Neutrophil (primary cell): Measurements from ENCODE around the gene ENTPD2.

Experiments
- H3K27ac ChIP-seq: fragments of 200-600 bp; sonication (generic); 2 replicates; pipeline ENCODE4 v1.5.1; 2016; ENCODE audit warnings: mild to moderate bottlenecking, moderate library complexity
- H3K27me3 ChIP-seq: fragments of 200-600 bp; sonication (generic); 2 replicates; pipeline ENCODE4 v1.6.0; 2016; ENCODE audit warnings: mild to moderate bottlenecking
- H3K36me3 ChIP-seq: fragments of 200-600 bp; sonication (generic); 2 replicates; pipeline ENCODE4 v1.5.1; 2017
- H3K4me1 ChIP-seq, 2 experiments: fragments of 200-600 bp in 1 of 2; sonication (generic) in 1 of 2; 1 replicate in 1 of 2; 2 replicates in 1 of 2; pipeline versions ENCODE4 v1.5.1 to v1.6.1; 2013 to 2016; ENCODE audit warnings: low read depth in 1 of 2, low read length in 1 of 2, mild to moderate bottlenecking in 1 of 2, moderate library complexity in 1 of 2; ENCODE audit not compliant: control insufficient read depth in 1 of 2, insufficient read depth in 1 of 2
- H3K4me3 ChIP-seq, 2 experiments: fragments of 200-600 bp in 1 of 2; sonication (generic) in 1 of 2; 1 replicate in 1 of 2; 2 replicates in 1 of 2; pipeline ENCODE4 v1.5.1; 2013 to 2016; ENCODE audit warnings: low read depth in 1 of 2, low read length in 1 of 2, mild to moderate bottlenecking in 1 of 2, moderate library complexity in 1 of 2
- H3K9me3 ChIP-seq: fragments of 200-600 bp; sonication (generic); 2 replicates; pipeline ENCODE4 v1.5.1; 2016
- TF ChIP-seq, protein P1 (sequence below): fragments of 200-600 bp; sonication (generic); IDR thresholded peaks from 2 replicates; pipeline ENCODE4 v1.5.1; 2016; ENCODE audit warnings: antibody characterized with exemption

The ENTPD2 gene

DNA sequence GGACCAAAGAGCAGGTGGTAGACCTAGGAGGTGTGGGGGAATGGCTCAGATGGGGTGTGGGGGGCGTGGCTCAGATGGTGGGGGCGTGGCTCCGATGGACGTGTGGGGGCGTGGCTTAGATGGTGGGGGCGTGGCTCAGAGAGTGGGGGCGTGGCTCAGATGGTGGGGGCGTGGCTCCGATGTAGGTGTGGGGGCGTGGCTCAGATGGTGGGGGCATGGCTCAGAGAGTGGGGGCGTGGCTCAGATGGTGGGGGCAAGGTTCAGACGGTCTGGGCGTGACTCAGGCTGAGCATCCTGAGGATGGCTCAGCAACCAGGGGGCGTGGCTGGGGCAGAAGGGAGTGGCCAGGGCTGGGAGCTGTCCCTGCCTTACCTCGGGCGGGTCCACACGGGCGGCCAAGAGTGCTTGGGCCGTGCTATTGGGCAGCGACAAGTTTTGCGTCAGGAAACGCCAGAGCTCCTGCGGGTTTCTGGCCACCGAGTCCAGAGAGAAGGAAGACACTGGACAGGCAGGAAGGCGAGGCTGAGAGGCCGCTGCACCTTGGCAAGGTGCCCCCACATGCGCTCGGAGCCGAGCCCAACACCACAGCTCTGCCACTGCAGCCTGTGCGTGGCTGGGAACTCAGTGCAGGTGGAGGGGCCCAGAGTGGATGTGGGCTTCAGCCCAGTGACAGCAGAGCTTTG is 31.7 kb downstream of the ENTPD2 start:
- H3K4me1 ChIP-seq: peaks cover under 1 to 4% of the 10 kb centered on the region in 2 experiments
- H3K27me3 ChIP-seq: peaks cover 5% of the 10 kb centered on the region
- TF ChIP-seq, protein P1, sequence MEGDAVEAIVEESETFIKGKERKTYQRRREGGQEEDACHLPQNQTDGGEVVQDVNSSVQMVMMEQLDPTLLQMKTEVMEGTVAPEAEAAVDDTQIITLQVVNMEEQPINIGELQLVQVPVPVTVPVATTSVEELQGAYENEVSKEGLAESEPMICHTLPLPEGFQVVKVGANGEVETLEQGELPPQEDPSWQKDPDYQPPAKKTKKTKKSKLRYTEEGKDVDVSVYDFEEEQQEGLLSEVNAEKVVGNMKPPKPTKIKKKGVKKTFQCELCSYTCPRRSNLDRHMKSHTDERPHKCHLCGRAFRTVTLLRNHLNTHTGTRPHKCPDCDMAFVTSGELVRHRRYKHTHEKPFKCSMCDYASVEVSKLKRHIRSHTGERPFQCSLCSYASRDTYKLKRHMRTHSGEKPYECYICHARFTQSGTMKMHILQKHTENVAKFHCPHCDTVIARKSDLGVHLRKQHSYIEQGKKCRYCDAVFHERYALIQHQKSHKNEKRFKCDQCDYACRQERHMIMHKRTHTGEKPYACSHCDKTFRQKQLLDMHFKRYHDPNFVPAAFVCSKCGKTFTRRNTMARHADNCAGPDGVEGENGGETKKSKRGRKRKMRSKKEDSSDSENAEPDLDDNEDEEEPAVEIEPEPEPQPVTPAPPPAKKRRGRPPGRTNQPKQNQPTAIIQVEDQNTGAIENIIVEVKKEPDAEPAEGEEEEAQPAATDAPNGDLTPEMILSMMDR: no peak
- H3K27ac ChIP-seq: no peak overlapping the region
- peaks cover 56% of the 10 kb centered on the region for H3K36me3 ChIP-seq
- no peak overlapping the region for H3K4me3 ChIP-seq
- no peaks in the 10 kb centered on the region for H3K9me3 ChIP-seq

DNA sequence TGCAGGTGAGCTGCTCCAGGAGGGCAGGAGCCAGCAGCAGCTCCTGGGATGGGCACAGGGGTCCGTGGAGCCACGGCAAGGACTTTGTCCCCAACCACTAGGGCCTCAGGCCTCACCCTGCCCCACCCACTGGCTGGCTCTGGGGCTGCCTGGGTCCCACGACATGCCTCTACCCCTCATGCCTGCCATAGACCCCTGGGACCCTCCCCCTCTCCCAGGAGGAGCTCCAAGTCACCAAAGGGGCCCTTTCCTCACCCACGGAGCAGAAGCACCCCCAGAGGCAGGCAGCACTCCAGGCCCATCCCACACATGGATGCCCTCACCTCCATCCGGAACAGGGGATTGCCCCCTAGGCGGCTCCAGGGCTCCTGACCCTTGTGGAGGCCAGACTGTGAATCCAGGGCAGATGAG is 32.3 kb downstream of the ENTPD2 start:
- Histone ChIP-seq H3K27me3 (no peaks in the 10 kb centered on the region), H3K27ac (no peak overlapping the region), H3K36me3 (peaks cover 61% of the 10 kb centered on the region), H3K4me3 (no peak overlapping the region), H3K9me3 (no peaks in the 10 kb centered on the region), H3K4me1 (no peaks in the 10 kb centered on the region)
- TF ChIP-seq, protein P1: no peak

DNA sequence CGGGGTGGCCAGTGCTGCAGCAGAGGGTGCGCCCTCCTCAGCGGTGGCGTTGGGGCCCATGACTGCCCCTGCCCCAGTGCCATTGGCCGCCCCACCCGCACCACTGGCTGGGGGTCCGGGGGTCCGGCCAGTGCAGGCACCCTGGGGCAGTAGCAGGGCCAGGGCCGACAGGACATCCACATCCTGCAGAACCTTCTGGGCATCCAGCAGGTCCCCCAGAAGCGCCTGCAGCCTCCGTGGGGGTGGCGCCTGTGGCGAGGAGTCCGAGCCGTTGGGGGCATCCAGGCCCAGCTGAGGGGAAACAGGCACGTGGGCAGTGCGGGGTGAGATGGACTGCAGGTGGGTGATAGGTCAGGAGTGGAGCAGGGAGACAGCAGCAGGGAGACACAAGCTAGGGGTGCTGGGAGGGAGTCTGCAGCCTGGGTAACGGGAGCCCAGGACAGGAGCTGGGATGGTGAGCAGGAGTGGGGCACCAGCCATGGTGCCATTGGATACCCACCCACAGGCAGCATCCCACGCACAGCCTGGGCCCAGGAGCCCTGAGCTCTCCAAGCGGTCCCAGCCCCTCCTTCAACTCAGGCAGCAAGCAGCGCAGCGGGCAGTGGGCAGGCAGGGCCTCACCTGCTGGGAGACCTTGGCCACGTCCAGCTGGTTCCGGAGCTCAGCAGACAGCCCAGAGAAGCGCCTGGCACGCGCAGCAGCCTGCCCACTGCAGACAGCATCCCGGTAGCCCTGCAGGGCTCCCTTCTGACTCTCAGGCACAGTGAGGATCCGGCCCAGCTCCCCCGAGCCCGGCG is 32.9 kb downstream of the ENTPD2 start:
- Histone ChIP-seq H3K4me3 (no peak overlapping the region), H3K9me3 (no peaks in the 10 kb centered on the region), H3K4me1 (no peaks in the 10 kb centered on the region), H3K27ac (no peak overlapping the region), H3K36me3 (peaks cover 67% of the 10 kb centered on the region), H3K27me3 (no peaks in the 10 kb centered on the region)
- TF ChIP-seq, protein P1: no peak

DNA sequence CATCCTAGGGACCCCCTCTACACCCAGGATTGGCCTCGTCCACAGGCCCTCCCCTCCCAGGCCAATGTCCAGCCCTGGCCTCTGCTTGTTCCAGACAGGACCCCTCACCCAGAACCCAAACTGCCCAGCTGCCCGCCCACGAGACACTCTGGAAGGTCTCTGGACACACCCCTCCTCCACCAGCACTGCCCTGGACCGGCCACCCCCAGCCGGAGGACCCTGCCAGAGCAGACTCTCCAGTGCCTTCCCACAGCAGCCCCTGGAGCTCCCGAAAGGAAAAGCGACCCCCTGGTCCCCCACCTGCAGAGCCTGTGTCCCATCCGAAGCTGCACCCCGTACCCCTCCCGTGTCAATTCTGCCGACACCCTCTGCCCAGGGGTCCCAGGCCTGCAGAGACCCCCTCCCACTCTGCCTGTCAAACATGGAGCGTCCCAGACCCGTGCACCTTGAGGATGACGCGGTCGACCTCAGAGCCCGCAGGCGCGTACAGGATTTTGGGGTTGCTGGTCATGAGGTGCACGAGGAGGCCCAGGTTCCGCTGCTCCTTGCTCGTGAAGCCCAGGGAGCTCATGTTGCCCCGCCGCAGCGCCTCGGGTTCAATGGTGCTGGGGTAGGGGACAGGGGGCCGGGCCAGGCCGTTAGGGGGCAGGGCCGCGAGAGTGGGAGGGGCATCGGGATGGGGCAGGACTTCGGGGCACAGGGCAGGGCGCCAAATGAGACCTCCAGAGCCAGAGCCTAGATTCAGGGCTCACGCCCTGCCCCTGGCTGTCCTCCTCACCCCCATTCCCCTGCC is 33.8 kb downstream of the ENTPD2 start:
- Histone ChIP-seq H3K27ac (no peak overlapping the region), H3K4me3 (no peak overlapping the region), H3K27me3 (no peaks in the 10 kb centered on the region), H3K36me3 (peaks cover 76% of the 10 kb centered on the region), H3K9me3 (no peaks in the 10 kb centered on the region), H3K4me1 (no peaks in the 10 kb centered on the region)
- TF ChIP-seq, protein P1: no peak

DNA sequence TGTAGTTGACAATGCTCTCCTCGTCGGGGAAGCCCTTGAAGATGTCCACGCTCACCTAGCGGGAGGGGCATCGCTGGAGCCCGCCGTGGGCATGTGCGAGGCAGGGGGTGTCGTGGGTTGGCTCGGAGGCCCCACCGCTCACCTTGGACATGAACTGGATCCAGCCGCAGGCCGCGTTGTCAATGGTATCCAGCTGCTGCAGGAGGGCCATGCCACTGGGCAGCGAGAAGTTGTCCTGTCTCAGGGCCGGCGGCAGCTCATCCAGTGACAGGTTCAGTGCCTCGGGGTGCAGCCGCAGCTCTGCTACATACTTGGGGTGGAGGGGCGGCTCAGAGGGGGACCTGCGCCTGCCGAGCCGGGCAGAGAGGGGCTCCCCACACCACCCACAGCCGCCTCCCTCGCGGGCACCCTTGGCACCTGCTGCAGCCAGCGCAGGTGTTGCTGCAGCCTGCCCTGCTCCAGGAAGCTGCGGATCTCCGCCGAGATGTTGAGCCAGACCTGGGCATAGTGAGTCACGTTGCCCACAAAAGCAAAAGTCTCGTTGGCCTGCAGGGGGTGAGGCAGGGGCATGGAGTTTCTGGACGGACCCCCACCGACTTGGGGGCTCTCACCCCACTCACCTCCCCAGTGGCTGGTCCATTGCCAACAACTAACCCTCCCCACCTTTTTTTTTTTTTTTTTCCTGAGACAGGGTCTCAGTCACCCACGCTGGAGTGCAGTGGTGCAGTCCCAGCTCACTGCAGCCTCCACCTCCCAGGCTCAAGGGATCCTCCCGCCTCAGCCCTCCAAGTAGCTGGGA is 34.9 kb downstream of the ENTPD2 start:
- no peak overlapping the region for H3K27ac ChIP-seq
- no peaks in the 10 kb centered on the region for H3K4me1 ChIP-seq
- H3K9me3 ChIP-seq: no peaks in the 10 kb centered on the region
- peaks cover 85% of the 10 kb centered on the region for H3K36me3 ChIP-seq
- TF ChIP-seq, protein P1: no peak
- no peak overlapping the region for H3K4me3 ChIP-seq
- H3K27me3 ChIP-seq: no peaks in the 10 kb centered on the region
